ELR (cell line): Measurements from ENCODE around the gene SHISA9.

Experiments used
- DNase-seq: peaks from one replicate; pipeline ENCODE4 v3.0.0-alpha.2; 2015; ENCODE audit warnings: low read depth

The SHISA9 gene

DNA sequence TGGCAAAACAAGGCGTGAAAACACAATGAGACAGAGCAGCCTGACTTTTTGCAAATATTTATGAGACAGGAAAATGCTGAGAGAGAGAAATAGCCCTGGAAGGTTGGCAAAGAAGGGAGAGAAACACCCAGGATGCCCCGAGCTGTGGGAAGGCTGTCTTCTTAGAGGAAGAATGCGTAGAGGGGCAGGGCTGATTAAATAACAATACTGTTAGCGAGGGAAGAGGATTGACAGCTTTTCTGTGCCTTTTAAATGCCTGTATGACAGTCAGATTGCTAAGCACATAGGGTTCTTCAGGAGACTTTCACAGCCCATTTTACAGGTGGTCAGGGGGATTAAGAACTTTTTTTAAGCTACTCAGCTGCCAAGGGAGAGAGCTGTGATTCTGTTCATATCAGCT, 219.2 kb downstream of the SHISA9 start:
- DNase-seq = no peak

DNA sequence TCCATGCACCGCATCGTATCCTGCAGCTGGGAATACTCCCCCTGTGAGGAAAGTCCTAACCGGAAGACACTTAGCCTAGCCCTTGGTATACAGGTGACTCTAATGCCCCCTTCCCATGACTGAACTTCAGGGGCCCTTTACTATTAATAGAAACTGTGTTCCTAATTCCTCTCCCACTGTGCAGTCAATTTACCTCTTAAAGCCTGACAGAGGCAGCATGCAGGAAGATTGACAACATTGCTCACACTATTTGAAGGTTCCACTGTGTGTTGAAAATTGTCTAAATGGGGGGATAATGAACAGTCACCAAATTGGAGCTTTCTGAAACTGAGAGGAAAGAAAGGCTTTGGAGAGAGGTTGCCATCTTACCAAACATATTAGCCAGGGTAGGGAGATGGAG, 222.6 kb downstream of the SHISA9 start:
- no peak for DNase-seq

DNA sequence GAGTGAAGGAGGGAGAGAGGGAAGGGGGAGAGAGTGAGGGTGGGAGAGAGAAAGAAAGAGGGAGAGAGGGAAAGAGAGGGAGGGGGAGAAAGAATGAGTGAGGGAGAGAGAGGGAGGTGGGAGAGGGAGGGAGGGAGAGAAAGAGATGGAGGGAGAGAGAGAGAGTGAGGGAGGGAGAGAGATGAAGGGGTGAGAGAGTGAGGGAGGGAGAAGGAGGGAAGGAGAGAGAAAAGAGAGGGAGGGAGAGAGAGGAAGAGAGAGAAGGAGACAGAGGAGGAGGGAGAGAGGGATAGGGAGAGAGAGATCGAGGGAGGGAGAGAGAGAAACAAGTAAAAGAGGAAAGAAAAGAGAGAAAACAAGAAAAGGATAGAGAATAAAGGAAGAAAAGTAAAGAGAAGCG, 225.7 kb downstream of the SHISA9 start:
- DNase-seq = no peak

DNA sequence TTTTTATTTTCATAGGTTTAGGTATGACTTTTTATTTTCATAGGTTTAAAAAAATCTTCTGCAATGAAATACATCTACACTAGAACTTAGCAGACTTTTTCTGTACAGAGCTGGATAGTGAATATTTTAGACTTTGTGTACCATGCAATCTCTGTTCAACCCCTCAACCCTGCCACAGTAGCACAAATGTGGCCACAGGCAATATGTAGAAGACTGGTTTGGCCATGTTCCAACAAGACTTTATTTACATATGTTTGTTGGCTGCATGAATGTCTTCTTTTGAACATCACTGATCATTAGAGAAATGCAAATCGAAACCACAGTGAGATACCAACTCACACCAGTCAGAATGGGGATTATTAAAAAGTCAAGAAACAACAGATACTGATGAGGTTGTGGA, 229.2 kb downstream of the SHISA9 start:
- DNase-seq = no peak

DNA sequence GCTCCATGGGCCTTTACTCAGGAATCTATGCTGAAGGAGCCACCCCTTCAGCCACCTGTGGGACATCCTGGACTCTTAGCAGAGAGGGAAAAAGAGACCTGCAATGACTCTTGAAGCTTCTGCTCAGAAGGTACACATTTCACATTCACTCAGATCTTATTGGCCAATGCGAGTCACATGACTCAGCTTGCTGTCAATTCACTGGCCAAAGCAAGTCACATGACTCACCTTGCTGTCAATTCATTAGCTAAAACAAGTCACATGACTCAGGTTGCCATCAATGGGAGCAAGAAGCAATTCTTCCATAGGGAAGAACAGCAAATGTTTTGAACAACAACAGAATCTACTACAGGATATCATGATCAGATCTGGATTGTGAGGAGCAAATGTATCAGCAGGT, 233.4 kb downstream of the SHISA9 start:
- DNase-seq = no peak

DNA sequence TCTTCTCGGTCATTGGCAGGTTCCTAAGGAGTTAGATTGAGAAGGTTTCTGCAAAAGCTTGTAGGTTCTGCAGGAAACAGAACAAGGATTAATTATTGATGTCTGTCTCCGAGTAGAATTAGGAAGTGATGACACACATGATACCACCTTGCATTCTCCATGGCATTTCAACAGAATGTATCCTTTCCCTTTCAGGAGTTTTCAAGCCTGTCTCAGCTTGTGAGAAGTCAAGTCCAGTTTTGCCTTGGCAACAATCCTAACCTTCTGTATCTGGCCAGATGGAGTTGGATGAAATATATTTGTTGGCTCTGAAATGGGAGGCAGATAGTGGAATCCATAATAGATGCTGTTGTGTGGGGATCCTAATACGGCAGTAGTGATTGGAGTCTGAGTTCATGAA, 235.5 kb downstream of the SHISA9 start:
- DNase-seq = no peak

DNA sequence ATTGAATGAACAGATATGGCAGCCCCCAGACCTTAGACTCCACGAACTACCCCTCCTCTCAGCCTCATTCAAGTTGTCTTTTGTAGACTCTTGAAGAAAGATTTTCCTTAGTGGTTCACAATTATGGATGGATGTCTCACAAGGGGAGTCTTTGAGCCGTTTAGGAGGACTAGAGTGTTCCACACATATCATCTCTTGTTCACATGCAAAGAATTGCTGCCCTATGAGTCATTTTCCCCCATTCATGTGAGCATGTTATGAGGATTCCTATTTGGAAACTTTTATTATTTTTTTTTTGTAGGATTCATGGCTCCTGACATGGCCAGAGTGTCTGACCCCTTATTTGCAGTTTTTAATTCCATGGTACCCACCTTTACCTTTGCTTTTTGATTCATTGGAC, 237.1 kb downstream of the SHISA9 start:
- DNase-seq = no peak

DNA sequence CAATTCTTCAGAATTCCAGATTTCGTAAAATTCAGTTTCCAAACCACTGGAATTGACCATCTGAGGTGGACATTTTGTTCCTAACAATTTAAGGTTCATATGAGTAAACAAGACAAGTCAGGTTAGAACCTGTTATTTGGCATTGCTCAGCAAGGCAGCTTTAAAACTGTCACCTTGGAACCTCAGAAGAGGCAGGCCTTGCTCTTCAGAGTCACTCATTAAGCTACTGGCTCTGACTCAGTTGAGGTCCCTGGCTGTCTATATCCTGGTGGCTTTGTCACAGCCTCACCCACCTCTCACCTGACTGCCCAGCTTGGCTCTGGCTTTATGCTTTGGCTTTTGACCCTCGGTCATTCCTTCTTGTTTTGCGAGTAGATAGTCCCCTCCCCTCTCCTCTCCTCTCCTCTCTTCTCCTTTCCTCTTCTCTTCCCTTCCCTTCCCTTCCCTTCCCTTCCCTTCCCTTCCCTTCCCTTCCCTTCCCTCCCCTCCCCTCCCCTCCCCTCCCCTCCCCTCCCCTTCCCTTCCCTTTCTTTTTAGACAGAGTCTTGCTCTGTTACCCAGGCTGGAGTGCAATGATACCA, 238.4 kb downstream of the SHISA9 start:
- DNase-seq = no peak

DNA sequence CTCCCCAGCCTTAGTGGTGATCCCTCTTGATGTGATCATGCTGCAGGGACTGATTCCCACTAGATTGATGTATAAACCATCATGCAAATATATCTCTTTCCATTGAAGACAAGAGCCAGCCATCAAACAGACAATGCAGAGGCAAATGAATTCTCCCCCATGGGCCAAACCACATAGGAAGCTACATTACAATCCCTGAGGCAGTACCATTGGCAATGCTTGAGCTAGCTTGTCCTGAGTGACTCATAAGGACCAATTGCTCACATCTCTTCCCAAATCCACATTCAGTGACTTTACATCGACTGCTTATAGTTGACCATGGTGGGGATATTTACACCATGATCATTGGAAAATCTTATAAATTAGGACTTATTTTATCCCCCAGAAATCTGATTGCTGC, 242.2 kb downstream of the SHISA9 start:
- no peak for DNase-seq

DNA sequence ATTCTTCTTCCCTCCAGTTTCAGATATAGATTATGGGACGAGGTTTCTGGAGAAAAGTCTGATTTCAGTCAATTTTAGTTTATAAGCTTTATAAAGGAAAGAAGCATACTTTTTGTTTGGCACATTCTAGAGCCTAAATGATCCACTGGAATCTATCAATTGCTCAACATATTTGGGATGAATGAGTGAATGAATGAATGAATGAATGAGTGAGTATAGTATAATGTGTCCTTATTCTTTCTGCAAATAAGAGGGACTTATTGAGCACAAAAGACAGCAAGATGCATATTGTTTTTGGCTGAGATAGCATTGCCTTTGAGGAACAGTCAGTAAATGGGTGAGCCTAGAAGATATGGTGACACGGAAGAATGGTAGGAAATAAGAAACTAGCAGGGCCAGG, 245.4 kb downstream of the SHISA9 start:
- no peak for DNase-seq

DNA sequence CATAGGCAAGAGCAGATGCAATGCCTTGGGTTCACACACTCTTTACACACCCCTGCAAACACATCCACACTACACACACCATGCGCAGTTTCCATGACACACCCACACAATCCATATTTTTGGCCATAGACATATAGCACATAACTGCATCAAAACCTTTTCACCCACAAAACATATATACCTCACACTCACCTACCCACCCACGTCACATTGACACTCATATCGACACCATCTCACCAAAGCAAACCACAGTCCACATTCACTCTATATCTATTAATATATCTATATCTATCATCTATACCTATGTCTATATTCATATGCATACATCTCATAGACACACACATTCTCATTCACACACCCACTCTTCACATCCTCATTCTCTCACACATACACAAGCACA, 246.9 kb downstream of the SHISA9 start:
- DNase-seq = no peak

DNA sequence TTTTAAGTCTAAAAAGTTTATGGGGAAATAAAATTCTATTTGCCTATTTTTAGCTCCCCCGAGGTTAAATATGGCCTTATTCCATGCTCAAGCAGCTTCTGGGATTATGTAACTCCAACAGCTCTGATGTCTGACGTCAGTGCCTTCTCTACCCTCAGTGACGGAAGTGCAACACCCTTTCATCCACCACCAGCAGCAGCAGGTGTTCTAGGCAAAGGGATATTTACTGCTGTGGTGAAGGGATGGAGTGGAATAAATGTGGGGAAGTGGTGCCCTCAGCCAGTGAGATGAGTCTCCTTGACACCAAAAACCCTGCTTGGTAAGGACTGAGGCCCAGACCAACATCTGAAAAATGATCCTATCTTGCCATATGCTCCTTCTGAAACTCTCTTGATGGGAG, 247.4 kb downstream of the SHISA9 start:
- DNase-seq = no peak

DNA sequence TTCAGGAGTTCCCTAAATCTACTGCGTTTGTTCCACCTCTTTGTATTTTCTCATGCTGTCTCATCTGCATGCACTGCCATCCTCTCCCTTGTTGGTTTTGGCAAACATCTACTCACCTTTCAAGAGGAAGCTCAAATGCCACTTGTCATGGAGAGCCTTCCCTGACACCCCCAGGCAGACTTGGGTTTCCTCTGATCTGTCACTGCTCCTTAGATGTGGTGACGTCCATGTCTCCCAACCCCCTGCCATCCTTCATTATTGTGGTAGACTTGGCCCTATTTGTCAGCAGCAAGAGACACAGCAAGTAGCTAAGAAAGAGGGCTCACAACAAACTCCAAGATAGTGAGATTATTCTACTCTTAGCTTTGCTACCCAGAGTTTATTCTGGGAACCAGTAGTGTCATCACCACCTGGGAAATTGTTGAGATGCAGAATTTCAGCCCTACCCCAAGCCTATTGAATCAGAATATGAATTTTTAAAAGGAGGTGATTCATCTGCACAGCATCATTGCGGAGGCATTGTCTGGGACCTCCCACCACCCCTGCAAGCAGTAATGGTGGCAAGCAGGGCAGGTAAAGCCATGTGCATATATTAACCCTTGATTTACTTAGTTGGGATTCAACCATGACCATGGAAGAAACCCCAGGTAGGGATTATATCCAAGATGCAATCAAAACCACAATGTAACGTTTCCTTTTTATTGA, 248.9 kb downstream of the SHISA9 start:
- DNase-seq = no peak

DNA sequence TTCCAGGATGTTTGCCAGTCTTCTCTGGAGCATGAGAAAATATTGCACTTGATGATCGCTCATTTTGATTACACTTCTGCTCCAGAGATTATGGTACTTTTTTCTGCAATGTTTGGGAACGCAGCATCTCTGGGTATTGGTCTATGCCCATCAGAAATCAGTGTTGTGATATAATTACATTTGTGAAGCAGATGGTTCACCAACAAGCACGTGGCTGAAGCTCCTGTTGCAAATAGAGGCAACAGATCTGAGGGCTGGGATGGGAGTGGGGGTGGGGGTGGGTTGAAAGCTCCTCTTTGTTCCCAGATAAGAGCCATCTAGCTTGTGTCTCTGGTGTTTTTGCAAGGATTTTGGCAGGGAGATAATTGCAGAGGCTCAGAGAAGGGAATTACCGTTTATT, 252.3 kb downstream of the SHISA9 start:
- DNase-seq = no peak

DNA sequence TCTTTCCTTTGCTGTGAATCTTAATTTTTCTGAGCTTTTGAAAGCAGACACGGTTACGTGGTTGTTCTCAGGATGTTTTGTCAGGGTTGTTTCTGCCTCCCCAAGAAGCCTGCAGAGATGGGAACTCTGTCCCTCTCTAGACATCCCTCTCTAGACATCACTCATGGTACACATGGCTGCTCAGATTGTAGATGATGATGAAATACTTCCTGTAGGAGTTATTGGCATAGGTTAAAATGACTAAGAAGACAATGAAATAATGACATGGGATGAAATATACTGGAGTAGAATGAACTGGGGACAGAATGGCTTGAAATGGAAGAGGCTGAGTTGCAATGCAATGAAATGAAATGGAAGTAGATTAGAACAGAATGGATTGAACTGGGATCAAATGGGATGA, 253.4 kb downstream of the SHISA9 start:
- no peak for DNase-seq

DNA sequence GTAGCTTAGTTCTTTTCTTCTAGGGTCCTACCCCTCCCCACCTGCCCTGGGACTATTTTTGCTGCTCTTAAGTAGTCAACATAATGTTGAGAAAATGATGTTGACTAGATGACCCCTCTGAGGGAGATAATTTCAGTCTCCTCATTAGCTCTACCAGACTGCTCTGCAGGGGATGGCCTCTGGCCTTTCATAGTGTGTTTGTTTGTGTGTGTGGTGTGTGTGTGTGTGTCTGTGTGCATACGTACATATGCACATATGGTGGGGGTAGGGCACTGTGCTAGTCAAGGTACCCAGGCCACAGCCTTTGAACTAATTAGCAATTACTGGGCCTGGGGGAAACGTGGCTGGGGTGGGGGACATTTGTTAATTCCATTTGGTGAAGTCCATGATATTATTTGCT, 254.0 kb downstream of the SHISA9 start:
- no peak for DNase-seq

DNA sequence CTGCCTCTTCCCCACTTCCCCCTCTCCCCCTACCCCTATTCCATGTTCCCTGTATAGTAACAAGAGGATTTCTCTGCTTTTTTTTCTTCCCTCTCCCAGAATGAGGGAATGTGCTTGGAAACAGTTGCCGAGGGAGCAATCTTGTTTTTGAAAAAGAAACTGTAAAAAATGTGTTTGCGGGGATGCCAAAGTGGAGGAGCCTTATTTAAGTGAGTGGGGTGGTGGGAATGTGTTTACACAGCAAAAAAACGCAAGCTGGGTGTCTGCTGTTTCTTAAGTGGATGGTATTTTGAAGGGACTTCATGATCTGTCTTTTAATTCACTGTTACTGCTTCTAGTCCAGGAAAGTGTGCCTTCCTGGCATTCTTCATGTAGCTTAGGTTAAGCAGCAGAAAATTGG, 254.4 kb downstream of the SHISA9 start:
- no peak for DNase-seq

DNA sequence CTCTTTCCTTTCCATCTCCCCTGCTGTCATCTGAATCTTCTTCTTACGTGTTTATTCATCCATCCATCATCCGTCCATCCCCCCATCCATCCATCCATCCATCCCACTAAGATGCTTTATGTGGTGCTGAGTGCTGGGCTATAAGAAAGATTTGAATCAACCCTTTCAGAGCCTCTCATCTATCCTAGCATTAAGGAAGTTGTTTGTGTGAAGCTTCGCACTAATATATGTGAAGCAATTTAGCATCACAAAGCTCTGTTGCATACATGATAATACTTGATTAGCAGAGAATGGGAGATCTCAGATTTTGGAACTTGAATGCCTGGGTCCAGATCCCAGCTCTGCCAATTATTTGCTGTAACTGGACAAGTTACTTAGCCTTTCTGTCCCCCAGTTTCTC, 255.7 kb downstream of the SHISA9 start:
- DNase-seq = no peak

DNA sequence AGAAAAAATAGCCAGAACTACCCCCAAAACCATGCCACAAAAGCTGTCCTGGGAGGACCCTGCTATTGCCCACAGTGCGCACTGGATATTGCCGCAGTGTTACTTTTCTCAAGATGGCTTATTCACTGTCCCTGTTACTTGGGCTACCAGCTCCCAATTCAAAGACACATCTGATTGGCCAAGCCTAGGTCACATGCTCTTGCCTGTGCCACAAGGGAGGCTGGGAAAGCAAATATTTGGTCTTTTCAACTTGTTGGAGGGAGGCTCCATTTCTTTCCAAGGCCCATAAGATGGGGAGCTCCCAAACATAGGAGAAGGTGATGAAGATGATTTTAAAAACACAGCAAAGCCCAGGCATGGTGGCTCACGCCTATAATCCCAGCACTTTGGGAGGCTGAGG, 257.0 kb downstream of the SHISA9 start:
- no peak for DNase-seq

DNA sequence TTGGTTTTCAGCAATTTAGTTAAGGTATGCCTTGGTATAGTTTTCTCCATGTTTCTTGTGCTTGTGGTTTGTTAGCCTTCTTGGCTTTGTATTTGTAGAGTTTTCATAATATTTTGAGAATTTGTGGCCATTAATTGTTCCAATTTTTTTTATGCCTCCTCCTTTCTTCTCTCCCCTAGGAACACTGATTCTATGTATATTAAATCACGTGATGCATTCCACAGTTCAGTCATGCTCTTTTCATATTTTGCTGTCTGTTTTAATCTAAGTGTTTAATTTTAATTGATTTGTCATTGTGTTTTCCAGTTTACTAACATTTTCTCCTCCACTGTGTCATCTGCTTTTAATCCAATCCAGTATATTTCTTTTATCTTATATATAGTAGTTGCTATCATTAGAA, 263.6 kb downstream of the SHISA9 start:
- no peak for DNase-seq

DNA sequence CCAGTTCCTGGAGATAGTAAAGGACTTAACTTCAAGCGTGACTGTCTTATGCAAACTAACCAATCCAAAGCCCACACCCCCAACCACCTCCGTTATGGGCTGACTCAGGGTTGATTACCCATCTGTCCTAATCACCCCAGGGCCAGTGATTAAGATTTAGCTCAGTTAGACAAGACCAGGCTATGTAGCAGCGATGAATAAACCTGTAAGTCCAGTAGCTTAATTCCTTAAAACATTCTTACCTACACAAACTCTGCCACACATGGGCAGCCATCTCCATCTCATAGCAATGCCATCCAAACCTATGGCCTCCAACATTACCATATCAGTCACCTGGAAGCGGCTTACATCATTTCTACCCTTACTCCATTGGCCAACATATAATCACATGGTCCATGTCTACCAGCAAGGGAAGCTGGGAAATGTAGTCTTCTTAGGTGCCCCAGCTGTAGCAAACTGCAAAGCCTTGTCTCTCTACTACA, 266.7 kb downstream of the SHISA9 start:
- no peak for DNase-seq

DNA sequence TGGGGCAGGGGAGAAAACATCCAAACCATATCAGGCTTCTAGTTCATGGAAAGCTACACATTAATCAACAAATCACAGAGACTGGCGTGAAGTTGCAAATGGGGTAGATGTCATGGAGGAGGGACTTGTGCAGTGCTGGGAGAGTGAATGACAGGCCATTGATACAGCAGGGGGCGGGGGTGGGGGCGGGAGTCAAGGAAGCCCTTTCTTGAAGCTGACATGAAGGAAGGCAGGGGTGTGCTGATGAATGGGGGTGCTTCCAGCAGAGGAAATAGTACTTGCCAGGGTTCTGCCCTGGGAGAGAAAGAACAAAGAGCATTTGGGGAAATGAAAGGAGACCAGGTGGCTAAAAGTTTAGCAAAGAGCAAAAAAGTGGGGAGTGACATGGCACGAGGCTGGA, 269.9 kb downstream of the SHISA9 start:
- DNase-seq = no peak

DNA sequence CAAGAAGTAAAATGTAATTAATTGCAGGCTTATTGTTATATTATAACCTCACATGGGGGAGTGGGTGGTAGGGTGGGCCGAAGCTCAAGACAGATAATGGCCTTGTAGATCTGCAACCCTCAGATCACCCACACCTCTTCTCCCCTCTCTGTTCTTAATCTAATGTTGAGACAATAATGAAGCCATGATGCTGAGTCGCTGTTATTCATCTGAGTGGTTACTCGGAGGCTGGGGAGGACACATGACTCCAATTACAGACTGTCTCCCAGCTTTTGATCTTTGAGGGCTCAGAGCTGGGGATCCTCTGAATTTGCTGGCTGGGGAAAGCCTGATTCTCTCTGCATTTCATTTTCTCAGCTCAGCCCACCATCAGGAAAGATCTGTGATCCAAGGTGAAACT, 275.3 kb downstream of the SHISA9 start:
- no peak for DNase-seq

DNA sequence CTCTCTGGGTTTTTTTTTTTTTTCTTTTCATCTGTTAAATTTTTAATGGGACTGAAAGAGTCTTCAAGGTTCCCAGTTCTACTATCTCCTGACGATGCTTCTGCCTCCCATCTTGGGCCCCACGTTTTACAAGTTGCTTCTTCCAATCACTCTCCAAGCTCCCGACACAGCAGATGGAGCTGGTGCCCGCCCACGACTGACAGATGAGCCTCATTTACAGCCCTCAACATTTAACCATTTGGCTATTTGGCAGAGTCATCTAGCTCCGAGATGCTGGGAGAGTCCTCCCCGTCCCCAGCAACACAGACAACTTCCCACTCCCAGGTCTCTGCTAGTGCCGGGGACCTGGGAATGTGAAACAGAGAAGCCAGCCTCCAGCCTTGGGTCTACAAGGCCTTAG, 276.9 kb downstream of the SHISA9 start:
- no peak for DNase-seq
